NCI-H510A treated with DMSO at 0.1 percent for 48 hours (cell line): ENCODE results near the gene ATP5F1B.

Experiments used
- DNase-seq: peaks from one replicate; lab custom pipeline; 2025; lab: John Stamatoyannopoulos, UW

The ATP5F1B gene

DNA sequence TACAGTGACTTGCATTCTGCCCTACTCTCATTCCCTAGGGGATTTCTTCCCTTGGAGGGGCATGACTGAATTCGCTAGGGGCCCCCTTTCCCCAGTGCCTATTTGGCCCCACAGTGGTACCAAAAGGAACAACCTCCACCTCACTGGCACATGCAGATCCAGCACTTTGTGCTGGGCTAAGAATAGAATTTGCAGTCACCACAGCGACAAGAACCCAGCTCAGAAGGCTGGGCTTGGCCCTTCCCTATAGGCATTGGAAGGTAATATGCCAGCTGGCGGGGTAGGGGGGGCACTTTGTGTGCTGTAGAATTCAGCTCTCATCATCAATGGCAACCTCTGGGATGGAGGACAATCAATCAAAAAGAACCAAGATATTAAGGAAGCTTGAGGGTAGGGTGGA, 29.5 kb downstream of the ATP5F1B start:
- no peak for DNase-seq

DNA sequence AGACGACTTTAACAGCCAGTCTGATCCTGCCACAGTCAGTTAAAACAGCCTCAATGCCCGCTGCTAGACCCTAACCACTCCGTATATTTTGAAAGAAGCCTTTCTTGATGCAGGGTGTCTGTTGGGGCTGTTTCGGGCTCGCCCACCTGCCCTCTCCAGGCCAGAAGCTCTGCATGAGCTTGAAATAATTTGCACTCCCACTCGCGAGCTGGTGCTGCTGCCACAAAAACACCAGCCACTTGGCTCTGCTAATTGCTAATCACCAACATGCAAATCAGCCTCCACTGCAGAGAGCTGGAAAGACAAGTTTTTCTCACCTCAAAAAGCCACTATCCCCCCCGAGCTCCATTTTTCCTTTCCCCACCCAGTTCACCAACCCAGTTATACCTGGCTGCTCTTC, 31.2 kb downstream of the ATP5F1B start:
- no peak for DNase-seq

DNA sequence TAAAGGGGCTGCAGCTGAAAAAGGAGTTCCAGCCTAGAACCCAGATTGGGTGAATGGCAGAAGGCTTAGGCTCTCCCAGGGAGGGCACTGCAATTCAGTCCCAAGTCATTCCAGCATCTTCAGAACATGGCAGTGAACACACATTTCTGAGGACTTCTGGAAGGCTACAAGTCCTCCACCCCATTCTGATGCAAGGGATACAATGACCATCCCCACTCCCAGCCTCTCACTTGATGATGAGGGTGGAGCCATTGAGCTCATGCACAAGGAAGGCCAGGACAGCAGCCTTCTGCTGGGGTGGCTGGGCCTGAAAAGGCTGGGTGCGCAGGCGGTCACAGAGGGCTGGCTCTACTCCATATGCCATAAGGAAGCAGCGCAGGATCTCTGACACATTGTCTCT, 41.4 kb downstream of the ATP5F1B start:
- no peak for DNase-seq

DNA sequence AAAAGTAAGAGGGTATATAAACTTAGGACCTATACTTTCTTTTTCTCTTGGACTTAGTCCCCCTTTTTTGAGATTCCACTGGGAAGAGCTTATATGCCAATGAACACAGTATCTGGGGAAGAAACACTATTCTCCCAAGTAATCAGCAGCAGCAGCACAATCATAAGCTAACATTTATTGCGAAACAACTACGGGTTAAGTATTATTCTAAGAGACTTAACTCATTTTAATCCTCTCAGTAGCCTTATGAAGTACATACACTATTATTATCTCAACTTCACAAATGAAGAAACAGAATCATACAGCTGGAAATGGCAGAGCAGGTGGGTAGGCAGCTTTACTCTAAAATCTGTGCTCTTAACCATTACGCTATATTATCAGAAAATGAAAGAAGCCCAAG, 43.5 kb downstream of the ATP5F1B start:
- DNase-seq = no peak

DNA sequence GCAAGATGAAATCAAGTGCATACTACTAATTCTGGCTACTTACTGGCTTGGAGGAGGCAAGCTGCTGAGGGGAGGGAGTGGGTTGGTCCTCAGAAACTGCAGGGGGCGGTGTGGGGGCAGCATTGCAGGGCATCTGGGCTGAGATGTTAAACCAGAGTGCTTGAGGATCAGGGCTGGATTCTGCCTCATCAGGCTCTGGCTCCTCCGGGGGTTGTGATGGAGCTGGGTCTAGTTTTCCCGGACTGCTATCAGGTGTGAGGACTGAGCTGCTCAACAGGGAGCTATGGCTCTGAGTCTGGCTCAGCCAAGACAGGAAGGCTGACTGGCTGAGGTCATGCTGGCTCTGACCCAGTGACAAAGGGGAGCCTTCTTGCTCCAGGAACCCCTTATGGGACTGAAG, 44.3 kb downstream of the ATP5F1B start:
- DNase-seq = no peak

DNA sequence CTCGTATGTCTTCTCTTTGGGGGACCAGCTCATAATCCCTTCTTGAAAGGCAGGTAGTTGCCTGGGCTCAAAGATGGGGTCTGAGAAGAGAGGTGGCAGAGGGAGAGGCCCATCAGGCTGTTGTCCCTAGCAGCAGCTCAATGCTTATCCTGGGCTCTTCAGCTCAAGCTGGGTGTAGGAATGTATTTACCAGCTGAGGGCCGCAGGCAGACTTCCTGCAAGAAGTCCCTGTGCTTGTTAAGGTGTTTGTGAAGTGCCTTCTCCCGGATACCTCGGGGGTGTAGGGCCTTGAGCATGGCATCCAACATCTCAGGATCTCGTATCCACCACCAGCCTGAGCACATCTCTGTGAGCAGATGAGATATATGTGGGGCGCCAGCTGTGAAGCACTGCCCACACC, 45.0 kb downstream of the ATP5F1B start:
- no peak for DNase-seq

DNA sequence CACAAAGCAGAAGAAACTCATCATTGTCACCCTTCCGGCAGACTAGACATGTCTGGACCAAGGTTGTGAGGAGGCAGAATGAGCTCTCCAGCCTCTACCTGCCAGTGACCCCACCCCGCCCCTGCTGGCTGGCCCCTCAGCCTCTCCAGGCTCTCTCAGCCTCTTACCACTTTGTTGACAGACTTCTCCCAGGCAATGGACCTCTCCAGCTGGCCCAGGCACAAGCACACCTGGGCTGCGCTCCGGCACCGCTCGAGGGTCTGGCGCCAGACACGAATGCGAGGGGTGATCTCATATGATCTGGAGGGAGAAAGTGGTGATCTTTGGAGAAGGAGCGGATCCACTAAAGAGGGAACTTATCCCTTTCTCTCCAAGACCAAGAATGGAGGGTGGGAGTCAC, 46.0 kb downstream of the ATP5F1B start:
- DNase-seq = peak; percentile 37

DNA sequence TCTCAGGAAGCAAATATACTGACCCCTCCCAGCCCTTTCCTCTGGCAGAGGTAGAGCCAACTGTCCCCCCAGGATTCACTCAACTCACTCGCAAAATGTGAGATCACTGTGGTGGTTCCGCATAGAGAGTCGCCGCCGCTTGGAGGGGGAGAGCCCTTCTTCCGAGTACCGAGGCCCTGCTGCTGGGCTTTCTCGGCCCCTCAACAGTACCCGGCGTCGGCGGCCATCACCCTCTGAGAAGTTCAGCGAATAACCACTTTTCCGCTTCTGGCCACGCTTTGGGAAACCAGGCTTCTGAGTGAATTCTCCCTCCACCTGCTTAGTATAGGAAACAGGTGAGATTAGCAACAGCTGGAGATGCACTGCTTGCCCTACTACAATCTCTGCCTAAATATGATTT, 46.7 kb downstream of the ATP5F1B start:
- DNase-seq = no peak

DNA sequence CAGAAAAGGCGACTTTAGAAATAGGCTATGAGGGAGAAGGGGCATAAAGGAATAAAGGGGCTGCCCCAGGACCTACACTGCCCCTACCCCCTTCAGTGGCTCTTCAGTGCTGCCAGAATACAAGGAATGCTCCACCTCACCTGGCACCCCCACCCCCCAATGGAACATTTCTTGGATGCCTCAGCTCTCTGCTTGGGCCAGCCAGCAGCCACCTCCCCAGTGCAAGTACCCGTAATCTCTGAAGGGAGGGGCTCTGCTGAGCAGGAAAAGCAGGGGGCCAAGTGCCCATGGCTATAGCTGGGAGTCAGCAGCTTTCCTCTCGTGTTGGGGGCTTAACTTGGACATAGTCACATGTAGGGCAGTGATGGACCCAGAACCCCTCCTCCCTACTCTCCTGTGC, 49.0 kb downstream of the ATP5F1B start:
- DNase-seq = no peak

DNA sequence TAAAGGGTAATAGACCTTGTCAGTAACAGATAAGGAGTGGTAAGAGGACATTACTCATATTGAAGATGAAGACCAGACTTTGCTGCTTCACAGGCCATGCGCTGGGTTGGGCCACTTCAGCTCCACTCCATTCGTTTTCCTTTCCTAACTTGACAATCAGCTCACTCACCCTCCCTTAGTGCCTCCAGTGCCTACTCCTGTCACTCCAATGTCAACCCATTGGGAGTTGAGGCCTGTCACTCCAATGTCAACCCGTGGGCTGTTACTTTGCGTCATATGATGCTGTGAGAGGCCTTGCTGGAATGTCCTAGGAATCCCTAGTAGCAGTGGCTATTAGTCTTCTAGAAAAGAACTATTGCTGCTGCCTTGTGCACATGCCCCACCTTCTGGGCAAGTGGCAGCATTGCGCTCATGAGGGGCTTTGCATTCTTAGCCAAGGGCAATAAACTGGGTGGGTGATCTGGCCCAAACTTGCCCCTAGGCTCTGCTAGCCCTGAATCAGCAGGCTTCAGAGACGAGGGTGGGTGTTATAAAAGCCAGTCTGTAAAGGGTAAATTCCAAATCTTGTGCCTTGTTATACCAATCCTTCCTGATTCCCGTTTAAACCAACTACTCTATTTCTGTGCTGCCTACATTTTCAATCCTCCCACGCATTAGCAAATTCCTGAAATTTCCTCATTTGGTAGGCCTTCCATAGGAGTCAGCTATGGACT, 51.7 kb downstream of the ATP5F1B start:
- DNase-seq = peak; percentile 72

DNA sequence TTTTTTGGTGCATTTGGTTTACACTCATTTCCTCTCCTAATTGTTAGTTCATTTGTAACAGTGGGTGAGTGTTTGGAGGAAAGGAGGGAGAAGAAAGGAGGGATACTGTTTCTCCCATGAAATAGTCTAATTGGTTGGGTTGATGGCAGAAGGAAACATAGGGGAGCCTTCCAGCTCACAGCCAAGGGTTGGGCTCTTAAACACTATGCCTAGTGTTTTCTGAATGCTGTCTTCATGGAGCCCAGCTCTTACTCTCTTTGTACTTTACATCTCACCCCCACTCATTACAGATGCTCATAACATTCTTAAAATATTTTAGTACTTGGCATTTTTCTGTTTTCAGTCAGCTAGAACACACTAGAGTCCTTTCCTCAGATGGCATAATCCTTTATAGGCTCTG, 53.8 kb downstream of the ATP5F1B start:
- peak; percentile 4 for DNase-seq

DNA sequence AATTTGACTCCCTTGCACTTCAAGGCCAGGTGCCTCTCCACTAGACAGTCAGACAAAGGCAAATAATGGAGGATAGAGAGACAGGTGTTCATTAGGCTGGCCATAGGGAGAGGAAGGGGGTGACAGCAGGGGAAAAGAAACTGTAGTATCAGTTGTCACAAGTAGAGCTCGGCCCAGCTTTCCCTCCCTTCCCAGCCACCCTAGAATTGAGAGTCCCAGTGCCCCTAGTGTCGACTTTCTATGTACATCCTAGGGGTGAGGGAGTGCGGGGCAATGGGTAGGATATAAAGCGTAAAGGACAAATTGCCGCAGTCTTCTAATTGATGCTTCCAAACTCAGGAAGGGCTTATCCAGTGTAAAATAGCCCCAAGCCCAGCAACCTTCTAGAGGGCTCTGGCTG, 54.7 kb downstream of the ATP5F1B start:
- DNase-seq = peak; percentile 94

DNA sequence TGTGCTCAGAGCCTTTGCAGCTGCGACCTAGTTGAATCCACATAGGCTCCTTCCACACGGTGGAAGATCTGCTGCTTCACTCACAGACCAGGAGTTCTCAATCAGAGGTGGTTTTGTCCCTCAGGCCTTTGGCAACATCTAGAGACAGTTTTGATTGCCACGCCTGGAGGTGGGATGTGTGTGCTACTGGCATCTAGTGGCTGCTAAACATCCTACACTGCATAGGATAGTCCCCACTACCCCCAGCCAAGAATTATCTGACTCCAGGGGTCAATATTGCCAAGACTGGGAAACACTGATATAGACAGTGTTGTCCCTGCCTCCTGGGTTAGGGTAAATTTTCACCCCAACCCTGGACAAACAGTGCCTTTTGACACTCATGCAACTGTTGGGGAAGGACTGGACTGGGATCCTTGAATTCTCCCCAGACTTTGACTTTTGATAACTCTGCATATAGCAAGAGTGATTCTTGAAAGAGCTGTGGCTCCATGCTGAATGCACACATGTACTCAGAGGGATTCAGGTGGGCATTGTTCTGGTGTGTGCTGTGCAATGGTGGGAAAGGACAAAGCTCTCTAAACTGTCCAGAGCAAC, 55.5 kb downstream of the ATP5F1B start:
- peak; percentile 6 for DNase-seq

DNA sequence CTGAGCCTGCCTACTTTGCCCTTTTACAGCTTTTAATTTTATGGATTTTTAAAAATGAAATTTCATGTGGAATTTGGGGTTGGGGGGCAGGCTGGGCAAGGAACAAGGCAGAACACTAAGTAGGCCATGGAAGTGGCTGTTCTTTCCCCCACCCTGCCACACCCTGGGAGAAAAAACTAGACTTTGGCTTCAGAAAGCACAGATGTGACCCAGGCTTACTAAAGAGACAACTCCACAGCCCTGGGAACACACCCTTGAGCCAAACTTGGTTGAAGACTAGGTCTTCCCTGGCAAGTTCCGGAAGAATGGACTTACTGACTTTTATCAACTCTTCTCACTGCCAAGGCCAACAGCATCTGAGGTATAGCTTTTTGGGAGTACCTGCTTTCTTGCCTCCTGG, 56.0 kb downstream of the ATP5F1B start:
- DNase-seq = no peak
